Uterus (tissue), 2 donors: ENCODE data around the gene ACTL8.

Experiments
- CTCF ChIP-seq, 4 experiments: fragments of 200-600 bp in 2 of 4; fragments of 450-650 bp in 2 of 4; sonication (generic) in 2 of 4; IDR thresholded peaks; one replicate each; pipeline ENCODE4 v1.5.1; 2016 to 2019; ENCODE audit warnings: antibody characterized with exemption in 4 of 4, mild to moderate bottlenecking in 2 of 4, moderate library complexity in 1 of 4
- POLR2A ChIP-seq, 2 donors: fragments of 450-650 bp; IDR thresholded peaks; one replicate each; pipeline ENCODE4 v1.6.1; 2016; ENCODE audit warnings: antibody characterized with exemption in 2 of 2, mild to moderate bottlenecking in 1 of 2, moderate library complexity in 1 of 2

- TF ChIP-seq CTCF (IDR thresholded peaks at IDR 0.05), result no peak
- no peak for TF ChIP-seq POLR2A (IDR thresholded peaks at IDR 0.05)
These were observed 111.0 kb downstream of the ACTL8 start for GRCh38 chr1:17865912-17866739.
